GM19455 (cell line): ENCODE data around the gene OR6P1.

Experiments used
- ATAC-seq: cut with Tn5 transposase; IDR thresholded peaks from one replicate; pipeline ENCODE4 v1.9.1; 2021; ENCODE audit not compliant: unreplicated experiment

The OR6P1 gene, protein sequence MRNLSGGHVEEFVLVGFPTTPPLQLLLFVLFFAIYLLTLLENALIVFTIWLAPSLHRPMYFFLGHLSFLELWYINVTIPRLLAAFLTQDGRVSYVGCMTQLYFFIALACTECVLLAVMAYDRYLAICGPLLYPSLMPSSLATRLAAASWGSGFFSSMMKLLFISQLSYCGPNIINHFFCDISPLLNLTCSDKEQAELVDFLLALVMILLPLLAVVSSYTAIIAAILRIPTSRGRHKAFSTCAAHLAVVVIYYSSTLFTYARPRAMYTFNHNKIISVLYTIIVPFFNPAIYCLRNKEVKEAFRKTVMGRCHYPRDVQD

DNA sequence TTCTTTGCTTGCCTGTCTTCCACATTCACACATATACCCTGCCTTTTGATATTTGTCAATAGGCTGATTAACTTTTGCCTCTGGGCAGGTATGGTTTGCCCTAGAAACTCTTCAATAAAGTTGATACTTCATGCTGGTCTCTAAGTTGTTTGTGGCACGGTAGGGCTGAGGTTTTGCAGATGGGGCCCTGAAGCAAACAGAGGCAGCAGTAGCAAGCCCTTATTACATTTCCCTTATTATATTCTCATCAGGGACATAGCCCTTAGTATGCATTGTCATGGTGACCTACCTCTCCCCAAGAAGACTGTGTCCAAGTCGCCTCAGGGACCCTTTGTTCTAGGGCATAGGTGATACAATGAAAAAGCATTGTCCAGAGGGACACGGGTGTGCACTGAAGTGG lies at the start of gene OR6P1:
Gene OR6P1 (minus strand): TSS at position 101 of the 400 bp plus-strand sequence. CDS start 6,976 bp downstream, outside the sequence.
- no peak for ATAC-seq

DNA sequence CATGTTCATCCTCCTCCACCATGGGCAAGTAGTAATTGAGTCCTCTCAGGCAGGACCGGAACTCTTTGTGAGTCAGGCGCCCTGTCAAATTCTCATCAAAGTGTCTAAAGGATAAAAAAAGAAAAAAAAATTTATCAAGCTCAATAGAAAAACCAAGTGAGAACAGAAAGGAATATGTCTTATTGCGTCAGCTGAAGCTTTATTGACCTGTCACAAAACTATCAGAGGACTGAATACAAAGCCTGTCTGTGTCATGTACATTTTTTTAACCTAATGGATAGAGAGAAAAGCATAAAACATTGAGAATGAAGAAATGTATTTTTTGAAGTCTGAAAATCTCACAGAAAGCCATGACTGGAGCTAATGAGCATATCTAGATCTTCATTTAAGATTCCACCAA lies 43.4 kb upstream of the OR6P1 start:
- ATAC-seq, result no peak

DNA sequence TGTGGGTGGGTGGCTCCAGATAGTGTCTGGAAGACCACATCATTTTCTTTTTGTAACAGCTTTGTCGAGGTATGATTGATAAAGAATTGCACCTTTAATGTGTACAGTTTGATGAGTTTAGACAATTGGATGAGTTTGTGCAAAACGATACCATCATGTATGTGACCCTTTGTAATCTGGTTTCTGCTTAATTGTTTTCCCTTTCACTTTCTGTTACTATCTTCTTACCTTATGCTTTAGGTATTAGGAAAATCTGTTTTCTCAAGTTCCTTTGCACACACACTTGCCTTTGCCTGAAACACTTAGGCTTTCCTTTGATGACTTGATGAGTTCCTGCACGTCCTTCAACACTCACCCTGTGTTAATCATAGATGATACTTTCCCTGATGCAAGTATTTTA lies 41.5 kb upstream of the OR6P1 start:
- no peak for ATAC-seq

DNA sequence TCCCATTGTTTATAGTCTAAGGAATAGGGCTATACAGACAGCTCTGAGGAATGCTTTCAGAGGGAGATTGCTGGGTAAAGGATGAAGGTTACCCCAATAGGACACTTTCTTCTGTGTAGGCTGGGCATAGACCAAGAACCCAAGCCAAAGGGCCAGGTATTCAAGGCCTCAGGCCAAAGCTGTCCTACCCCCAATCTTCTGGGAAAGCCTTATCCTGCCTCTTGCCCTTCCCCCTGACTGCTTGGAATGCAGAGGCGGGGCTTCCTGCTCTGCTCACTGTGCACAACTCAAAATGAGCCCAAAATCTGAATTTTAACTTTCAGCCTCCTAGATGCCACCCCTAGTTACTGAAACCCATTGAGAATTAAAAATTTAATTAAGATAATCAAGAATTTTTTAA lies 36.9 kb upstream of the OR6P1 start:
- ATAC-seq, result no peak

DNA sequence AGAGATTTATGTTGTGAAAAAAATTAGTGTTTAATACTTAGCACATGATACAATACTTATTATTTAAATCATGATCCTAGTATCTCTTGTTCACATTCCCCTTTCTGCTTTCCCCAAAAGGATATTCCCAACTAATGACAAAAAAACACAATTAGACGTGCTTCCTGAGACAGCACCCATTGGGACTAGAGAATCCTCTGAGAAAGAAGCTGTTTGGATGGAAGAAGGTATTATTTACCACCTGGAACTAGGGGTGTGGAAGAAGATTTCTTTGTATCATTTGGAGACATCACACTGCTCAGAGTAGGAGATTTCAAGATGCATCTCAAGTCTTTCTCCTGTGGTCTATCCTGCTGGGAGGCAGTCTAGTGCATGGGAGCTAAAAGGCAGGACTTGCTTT lies 34.6 kb upstream of the OR6P1 start, which contains the start of gene OR10Z1:
Gene OR10Z1 (plus strand): TSS at position 301 of the 400 bp plus-strand sequence. CDS start 1,171 bp downstream, outside the sequence.
- ATAC-seq, result no peak

- no peak for ATAC-seq
Observed at GRCh38 chr1:158600735-158601134, 30.4 kb upstream of the OR6P1 start.

- no peak for ATAC-seq
Observed at GRCh38 chr1:158586942-158587341, 16.6 kb upstream of the OR6P1 start.

DNA sequence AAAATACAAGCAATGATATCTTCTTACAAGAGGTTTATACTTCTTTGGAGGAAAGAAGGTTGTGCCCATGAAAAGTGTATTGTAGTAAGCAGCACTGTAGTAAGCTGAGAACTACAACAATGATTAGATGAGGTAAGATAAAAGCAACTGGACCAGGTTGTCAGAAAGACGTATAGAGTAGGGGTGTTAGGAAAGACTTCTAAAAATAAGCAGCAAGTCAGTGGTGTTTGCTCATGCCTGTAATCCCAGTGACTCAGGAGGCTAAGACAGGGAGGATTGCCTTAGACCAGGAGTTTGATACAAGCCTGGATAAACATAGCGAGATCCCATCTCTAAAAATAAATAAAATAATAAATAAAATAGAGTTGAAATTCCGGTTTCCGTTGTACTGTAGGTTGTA lies 13.6 kb upstream of the OR6P1 start:
- no peak for ATAC-seq

DNA sequence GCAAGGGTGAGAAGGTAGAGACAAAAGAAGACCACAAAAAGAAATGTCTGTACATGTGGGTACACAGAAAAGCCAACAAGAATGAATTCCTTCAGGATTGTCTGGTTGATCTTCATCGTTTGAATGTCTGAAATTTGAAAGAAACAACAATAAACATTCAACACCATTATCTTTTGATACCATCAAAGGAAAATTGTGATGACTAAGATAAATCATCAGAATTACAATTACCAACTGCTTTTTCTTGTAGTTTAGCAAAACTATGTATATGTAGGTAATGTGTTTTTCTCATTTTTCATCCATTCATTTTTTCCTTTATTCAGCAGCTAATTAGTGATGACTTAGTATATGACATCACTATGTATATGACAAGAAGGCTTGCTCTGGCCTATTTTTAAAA lies 9.4 kb upstream of the OR6P1 start, which contains the start of gene OR10X1:
Gene OR10X1 (minus strand): TSS at position 167 of the 400 bp plus-strand sequence. CDS start 0 bp downstream, at position 167.
- ATAC-seq, result no peak

GRCh38 chr1:158577561-158577960 lies 7.2 kb upstream of the OR6P1 start:
- ATAC-seq, result no peak

GRCh38 chr1:158572226-158572625 lies 1.8 kb upstream of the OR6P1 start:
- ATAC-seq, result no peak

DNA sequence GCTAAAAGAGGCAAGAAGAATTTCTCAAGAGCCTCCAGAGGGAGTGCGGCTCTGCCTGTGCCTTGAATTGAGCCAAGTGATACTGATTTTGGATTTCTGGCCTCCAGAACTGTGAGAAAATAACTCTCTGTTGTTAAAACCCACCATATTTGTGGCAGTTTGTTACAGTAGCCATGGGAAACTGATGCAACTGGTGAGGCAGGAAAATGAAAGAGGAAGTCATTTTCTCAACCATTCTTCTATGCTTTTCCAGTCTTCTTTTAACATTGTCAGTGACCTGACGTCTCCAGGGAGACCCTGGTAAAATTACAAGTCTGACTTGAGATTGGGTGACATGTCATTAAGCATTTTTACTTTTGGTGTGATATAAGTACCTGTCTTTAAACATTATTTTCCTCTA lies 5.8 kb downstream of the OR6P1 start:
- no peak for ATAC-seq

GRCh38 chr1:158563853-158564252 lies 6.5 kb downstream of the OR6P1 start:
- no peak for ATAC-seq

DNA sequence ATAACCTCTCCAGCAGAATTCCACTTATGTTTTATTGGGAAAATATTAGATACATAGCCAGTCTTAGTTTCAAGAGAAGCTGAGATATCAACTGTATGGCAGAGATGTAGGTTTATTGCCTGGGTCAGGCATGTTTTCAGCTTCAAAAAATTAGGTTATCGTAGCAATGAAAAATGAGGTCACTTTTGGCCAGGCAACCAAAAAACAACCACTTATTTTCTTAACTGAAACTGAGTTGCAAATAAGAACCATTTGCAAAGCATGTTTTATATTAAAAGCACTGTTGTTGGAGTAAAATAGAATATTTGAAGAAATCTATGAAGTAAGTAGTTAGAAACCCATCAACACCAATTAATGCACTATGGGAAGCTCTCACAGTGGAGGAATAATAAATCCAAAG lies 10.7 kb downstream of the OR6P1 start:
- no peak for ATAC-seq

DNA sequence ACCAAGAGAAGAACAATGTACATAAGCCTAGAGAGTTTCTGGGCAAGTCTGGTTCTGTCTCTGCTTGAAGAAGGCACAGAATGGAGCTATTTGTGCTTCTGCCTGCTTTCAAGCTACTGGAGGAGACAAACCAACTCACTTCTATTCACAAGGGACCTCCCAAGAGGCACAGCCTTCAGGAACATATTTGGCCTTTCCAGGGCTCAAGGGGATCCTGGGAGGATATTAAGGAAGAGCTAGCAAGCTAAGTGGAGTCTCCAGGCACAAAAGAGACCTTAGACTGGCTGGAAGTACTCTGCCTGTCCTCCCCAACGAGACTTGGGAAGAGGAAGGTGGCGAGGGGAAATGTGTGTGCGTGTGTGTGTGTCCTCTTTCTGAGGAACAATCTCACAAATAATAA lies 16.0 kb downstream of the OR6P1 start, which contains the start of gene OR6Y1:
Gene OR6Y1 (minus strand): TSS at position 54 of the 400 bp plus-strand sequence. CDS start 6,300 bp downstream, outside the sequence.
- no peak for ATAC-seq

- ATAC-seq, result no peak
Observed at GRCh38 chr1:158552296-158552695, 18.1 kb downstream of the OR6P1 start.

GRCh38 chr1:158547533-158547932 lies 22.8 kb downstream of the OR6P1 start:
- ATAC-seq, result no peak

GRCh38 chr1:158537609-158538008 lies 32.8 kb downstream of the OR6P1 start:
- no peak for ATAC-seq

DNA sequence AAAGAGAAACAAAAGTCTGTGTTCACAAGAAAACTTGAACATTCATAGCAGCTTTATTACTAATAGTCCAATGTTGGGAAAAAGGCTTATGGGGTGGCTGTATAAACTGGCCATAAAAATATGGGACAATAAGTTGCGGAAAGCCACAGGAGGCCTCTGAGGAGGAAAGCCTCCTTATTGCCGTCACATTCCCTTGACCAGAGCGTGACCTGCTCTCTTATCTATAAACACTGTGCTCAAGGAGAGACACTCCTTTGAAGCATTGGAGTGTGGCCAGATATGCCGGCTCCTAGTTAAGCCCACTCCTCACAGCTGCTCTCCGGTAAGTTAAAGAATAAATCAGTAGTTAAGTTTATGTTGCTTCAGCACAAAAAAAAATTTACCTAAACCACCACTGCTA lies 35.9 kb downstream of the OR6P1 start:
- ATAC-seq, result no peak

DNA sequence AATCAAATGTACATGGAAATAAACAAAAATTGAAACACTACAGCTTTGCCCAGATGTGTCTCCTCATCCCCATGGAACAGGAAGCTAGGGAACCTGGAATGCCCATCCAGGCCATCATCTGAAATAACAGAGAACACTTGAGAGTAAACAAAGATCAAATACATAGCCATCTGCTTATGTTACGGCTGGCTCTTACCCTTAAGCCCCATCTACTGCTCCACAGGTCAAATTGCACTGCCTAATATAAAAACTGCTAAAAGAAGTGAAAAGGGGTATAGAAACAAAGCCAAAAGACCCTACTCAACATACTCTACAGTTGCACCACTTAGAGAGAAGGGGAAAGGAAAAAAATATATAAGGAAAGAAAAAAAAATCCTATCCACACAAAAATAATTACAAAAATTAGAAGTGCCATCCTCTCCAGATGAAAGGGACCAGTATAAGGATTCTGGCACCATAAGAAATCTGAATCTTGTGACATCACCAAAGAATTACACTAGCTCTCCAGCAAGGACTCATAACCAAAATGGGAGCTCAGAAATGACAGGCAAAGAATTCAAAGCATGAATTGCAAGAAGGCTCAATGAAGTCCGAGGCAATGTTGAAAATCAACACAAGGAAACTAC lies 43.1 kb downstream of the OR6P1 start:
- no peak for ATAC-seq

DNA sequence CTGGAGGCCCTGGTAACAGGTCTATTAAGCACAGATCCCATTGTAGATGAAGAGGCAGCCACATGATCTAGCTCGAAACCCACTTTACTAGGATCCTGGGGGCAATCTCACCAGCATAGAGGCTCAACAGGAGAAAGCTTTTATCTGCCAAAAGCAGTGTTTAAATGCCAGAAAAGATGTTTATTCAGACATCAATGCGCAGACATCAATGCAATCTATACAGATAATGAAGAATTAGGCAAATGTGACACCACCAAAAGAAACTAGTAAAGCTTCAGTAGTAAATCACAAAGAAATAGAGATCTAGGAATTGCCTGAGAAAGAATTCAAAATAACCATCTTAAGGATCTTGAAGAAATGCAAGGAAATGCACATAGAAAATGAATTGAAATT lies 48.7 kb downstream of the OR6P1 start:
- no peak for ATAC-seq

- ATAC-seq, result no peak
Observed at GRCh38 chr1:158520955-158521665, 49.3 kb downstream of the OR6P1 start.
